ENCODE results near the gene IBA57. TPM values are rescaled to one million over a fixed set of nuclear protein-coding genes. Genes with fewer than 3 reads are reported as not detected.

Gene IBA57
- total RNA-seq, 4 donors from 2014 or later: 8.2 to 11.8 (median 10.3) TPM

GRCh38 chr1:228146417-228147150, 19.0 kb upstream of the IBA57 start:
- Histone ChIP-seq H3K36me3 (peaks cover 0 to 40% (median 0%) of the 10 kb centered on the region in 3 donors), H3K27ac (no peak overlapping the region), H3K4me3 (no peak overlapping the region), H3K27me3 (no peaks in the 10 kb centered on the region), H3K4me1 (peaks cover 3 to 60% (median 16%) of the 10 kb centered on the region in 4 donors), H3K9me3 (no peaks in the 10 kb centered on the region)
- TF ChIP-seq POLR2A (IDR thresholded peaks at IDR 0.05) (no peak), CTCF (IDR thresholded peaks at IDR 0.05) (no peak)
- peak in 1 of 3 donors; percentile 37 for DNase-seq

- H3K4me3 ChIP-seq: no peak overlapping the region
- no peaks in the 10 kb centered on the region for H3K27me3 ChIP-seq
- no peak overlapping the region for H3K27ac ChIP-seq
- peaks cover under 1 to 55% (median 10%) of the 10 kb centered on the region in 4 donors for H3K4me1 ChIP-seq
- peaks cover 0 to 40% (median 0%) of the 10 kb centered on the region in 3 donors for H3K36me3 ChIP-seq
- no peaks in the 10 kb centered on the region for H3K9me3 ChIP-seq
- TF ChIP-seq POLR2A (IDR thresholded peaks at IDR 0.05) (no peak), CTCF (IDR thresholded peaks at IDR 0.05) (no peak)
- peak in 1 of 3 donors; percentile 41 for DNase-seq
Observed at GRCh38 chr1:228147151-228147693, 18.4 kb upstream of the IBA57 start.

GRCh38 chr1:228147768-228148167, 17.8 kb upstream of the IBA57 start:
- DNase-seq: no peak
- no peaks in the 10 kb centered on the region for H3K27me3 ChIP-seq
- H3K9me3 ChIP-seq: no peaks in the 10 kb centered on the region
- no peak overlapping the region for H3K4me3 ChIP-seq
- no peak for TF ChIP-seq CTCF (IDR thresholded peaks at IDR 0.05)
- no peak for TF ChIP-seq POLR2A (IDR thresholded peaks at IDR 0.05)
- H3K4me1 ChIP-seq: peaks cover 0 to 50% (median 5%) of the 10 kb centered on the region in 4 donors
- H3K36me3 ChIP-seq: peaks cover 0 to 40% (median 0%) of the 10 kb centered on the region in 3 donors
- H3K27ac ChIP-seq: no peak overlapping the region

- no peak overlapping the region for H3K4me3 ChIP-seq
- peak in 1 of 3 donors; percentile 38 for DNase-seq
- peak overlapping the region; percentile 47 to 83 (median 76) for H3K27ac ChIP-seq
- TF ChIP-seq CTCF (IDR thresholded peaks at IDR 0.05): no peak
- TF ChIP-seq POLR2A (IDR thresholded peaks at IDR 0.05): no peak
- no peaks in the 10 kb centered on the region for H3K9me3 ChIP-seq
- no peaks in the 10 kb centered on the region for H3K27me3 ChIP-seq
- peaks cover 0 to 44% (median under 1%) of the 10 kb centered on the region in 4 donors for H3K4me1 ChIP-seq
- peaks cover 0 to 40% (median 0%) of the 10 kb centered on the region in 3 donors for H3K36me3 ChIP-seq
Observed at GRCh38 chr1:228148196-228148861, 17.3 kb upstream of the IBA57 start.

GRCh38 chr1:228148935-228149405, 16.6 kb upstream of the IBA57 start:
- peak overlapping the region; percentile 47 to 83 (median 76) for H3K27ac ChIP-seq
- H3K36me3 ChIP-seq: peaks cover 0 to 40% (median 0%) of the 10 kb centered on the region in 3 donors
- no peaks in the 10 kb centered on the region for H3K27me3 ChIP-seq
- no peak for TF ChIP-seq CTCF (IDR thresholded peaks at IDR 0.05)
- TF ChIP-seq POLR2A (IDR thresholded peaks at IDR 0.05): no peak
- H3K4me3 ChIP-seq: no peak overlapping the region
- peak in 1 of 3 donors; percentile 31 for DNase-seq
- H3K4me1 ChIP-seq: peaks cover 0 to 38% (median 0%) of the 10 kb centered on the region in 4 donors
- no peaks in the 10 kb centered on the region for H3K9me3 ChIP-seq

Data from Peyer's patch (tissue), 4 donors.